22Rv1 (cell line): Measurements from ENCODE around the gene MAGI1.

Source experiments
- ZFX ChIP-seq: fragments of 450-650 bp; IDR thresholded peaks from 2 replicates; pipeline ENCODE4 v1.6.1; 2017; ENCODE audit warnings: antibody characterized with exemption, borderline replicate concordance
- TF ChIP-seq, protein P1 (sequence below): fragments of 450-650 bp; IDR thresholded peaks from 2 replicates; pipeline ENCODE4 v1.5.1; 2017; ENCODE audit warnings: mild to moderate bottlenecking

GRCh38 chr3:66080167-66080566 is 41.4 kb upstream of the MAGI1 start:
- TF ChIP-seq, protein P1, sequence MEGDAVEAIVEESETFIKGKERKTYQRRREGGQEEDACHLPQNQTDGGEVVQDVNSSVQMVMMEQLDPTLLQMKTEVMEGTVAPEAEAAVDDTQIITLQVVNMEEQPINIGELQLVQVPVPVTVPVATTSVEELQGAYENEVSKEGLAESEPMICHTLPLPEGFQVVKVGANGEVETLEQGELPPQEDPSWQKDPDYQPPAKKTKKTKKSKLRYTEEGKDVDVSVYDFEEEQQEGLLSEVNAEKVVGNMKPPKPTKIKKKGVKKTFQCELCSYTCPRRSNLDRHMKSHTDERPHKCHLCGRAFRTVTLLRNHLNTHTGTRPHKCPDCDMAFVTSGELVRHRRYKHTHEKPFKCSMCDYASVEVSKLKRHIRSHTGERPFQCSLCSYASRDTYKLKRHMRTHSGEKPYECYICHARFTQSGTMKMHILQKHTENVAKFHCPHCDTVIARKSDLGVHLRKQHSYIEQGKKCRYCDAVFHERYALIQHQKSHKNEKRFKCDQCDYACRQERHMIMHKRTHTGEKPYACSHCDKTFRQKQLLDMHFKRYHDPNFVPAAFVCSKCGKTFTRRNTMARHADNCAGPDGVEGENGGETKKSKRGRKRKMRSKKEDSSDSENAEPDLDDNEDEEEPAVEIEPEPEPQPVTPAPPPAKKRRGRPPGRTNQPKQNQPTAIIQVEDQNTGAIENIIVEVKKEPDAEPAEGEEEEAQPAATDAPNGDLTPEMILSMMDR = no peak
- no peak for TF ChIP-seq ZFX
